HG03457 (cell line): ENCODE measurements around the gene SCP2.

Source experiments
- ATAC-seq: cut with Tn5 transposase; IDR thresholded peaks from one replicate; pipeline ENCODE4 v1.9.1; 2021; ENCODE audit warnings: moderate number of reproducible peaks; ENCODE audit not compliant: unreplicated experiment

Gene SCP2

GRCh38 chr1:53026254-53026653, 99.2 kb downstream of the SCP2 start:
- no peak for ATAC-seq

- ATAC-seq = no peak
Observed at GRCh38 chr1:53031732-53032131, 104.7 kb downstream of the SCP2 start.

GRCh38 chr1:53037159-53037558, 110.1 kb downstream of the SCP2 start:
- ATAC-seq = no peak

- no peak for ATAC-seq
Observed at GRCh38 chr1:53038566-53038965, 111.5 kb downstream of the SCP2 start.

- ATAC-seq = no peak
Observed at GRCh38 chr1:53043271-53043670, 116.2 kb downstream of the SCP2 start.

- no peak for ATAC-seq
Observed at GRCh38 chr1:53044926-53045325, 117.8 kb downstream of the SCP2 start.

- no peak for ATAC-seq
Observed at GRCh38 chr1:53046930-53047329, 119.9 kb downstream of the SCP2 start.

GRCh38 chr1:53047737-53048736, 121.0 kb downstream of the SCP2 start:
- no peak for ATAC-seq

GRCh38 chr1:53048960-53049573, 122.0 kb downstream of the SCP2 start:
- ATAC-seq = no peak

- no peak for ATAC-seq
Observed at GRCh38 chr1:53049574-53049967, 122.5 kb downstream of the SCP2 start.

- no peak for ATAC-seq
Observed at GRCh38 chr1:53050310-53050709, 123.2 kb downstream of the SCP2 start.

GRCh38 chr1:53051676-53052075, 124.6 kb downstream of the SCP2 start:
- ATAC-seq = no peak

- ATAC-seq = no peak
Observed at GRCh38 chr1:53057127-53057526, 130.1 kb downstream of the SCP2 start.

GRCh38 chr1:53060579-53060978, 133.5 kb downstream of the SCP2 start:
- ATAC-seq = no peak

- no peak for ATAC-seq
Observed at GRCh38 chr1:53061123-53061858, 134.2 kb downstream of the SCP2 start.

GRCh38 chr1:53061859-53062707, 135.0 kb downstream of the SCP2 start, which contains the start of gene PODN:
PODN (plus strand) TSS chr1:53062213; CDS start chr1:53069856, 7,643 bp downstream.
- no peak for ATAC-seq

- ATAC-seq = no peak
Observed at GRCh38 chr1:53062708-53063591, 135.9 kb downstream of the SCP2 start.

- ATAC-seq = no peak
Observed at GRCh38 chr1:53063744-53064515, 136.9 kb downstream of the SCP2 start.

GRCh38 chr1:53065391-53065790, 138.3 kb downstream of the SCP2 start:
- ATAC-seq = no peak
